ENCODE data around the gene RNF126.
"Not testable (repeated sequence)": the region's sequence is repeated elsewhere in the genome, so short reads cannot be mapped to it uniquely, and the experiment has no call there.

The RNF126 gene

GRCh38 chr19:685454-685931 is 22.5 kb upstream of the RNF126 start:
- DNase-seq: no peak

GRCh38 chr19:682678-683320 is 19.8 kb upstream of the RNF126 start:
- no peak for DNase-seq

- peak; percentile 93 for DNase-seq
Measured at GRCh38 chr19:681029-682019, 18.3 kb upstream of the RNF126 start.

GRCh38 chr19:680287-681028 is 17.4 kb upstream of the RNF126 start:
- DNase-seq: peak; percentile 100

GRCh38 chr19:679418-680286 is 16.6 kb upstream of the RNF126 start:
- peak; percentile 39 for DNase-seq

- DNase-seq: no peak
Measured at GRCh38 chr19:678791-679388, 15.9 kb upstream of the RNF126 start.

- DNase-seq: no peak
Measured at GRCh38 chr19:677601-678436, 14.8 kb upstream of the RNF126 start.

- DNase-seq: no peak
Measured at GRCh38 chr19:677201-677600, 14.2 kb upstream of the RNF126 start.

GRCh38 chr19:676339-677105 is 13.5 kb upstream of the RNF126 start, which contains the start of gene FSTL3:
FSTL3 (plus strand) TSS chr19:676392; CDS start chr19:676424, 32 bp downstream.
- no peak for DNase-seq

GRCh38 chr19:676007-676338 is 13.0 kb upstream of the RNF126 start:
- DNase-seq: no peak

- no peak for DNase-seq
Measured at GRCh38 chr19:674282-675151, 11.5 kb upstream of the RNF126 start.

GRCh38 chr19:670609-671075 is 7.6 kb upstream of the RNF126 start:
- DNase-seq: no peak

GRCh38 chr19:668675-669434 is 5.8 kb upstream of the RNF126 start:
- not testable (repeated sequence) for DNase-seq

GRCh38 chr19:666985-667573 is 4.1 kb upstream of the RNF126 start:
- not testable (repeated sequence) for DNase-seq

- DNase-seq: peak; percentile 87
Measured at GRCh38 chr19:664913-665443, 2.0 kb upstream of the RNF126 start.

- no peak for DNase-seq
Measured at GRCh38 chr19:663682-664117, 686 bp upstream of the RNF126 start.
